HepG2 (cell line): ENCODE data around the gene MYOM1. TPM values are rescaled to one million over a fixed set of nuclear protein-coding genes. Genes with fewer than 3 reads are reported as not detected.

Source experiments
- ATAC-seq: fragments of 200-7000 bp; cut with Tn5 transposase; 3 replicates; pipeline ENCODE4 v1.9.1; 2020; ENCODE audit warnings: mild to moderate bottlenecking, moderate library complexity
- BruUV-seq: library from RNA; stranded (reverse); fragments of 400-500 nt; replicated peaks from 2 replicates; lab custom pipeline; 2021; lab: Mats Ljungman, UMichigan
- CTCF ChIA-PET: fragments of 300-600 bp; formaldehyde crosslinking; extraction: SDS; loops from one replicate; lab custom pipeline; 2021; ENCODE audit warnings: low total read pairs, inconsistent platforms, low intra/inter-chr PET ratio; lab: Yijun Ruan, JAX
- POLR2A ChIA-PET: fragments of 350-600 bp; sonication (Branson Sonifier 250); formaldehyde crosslinking; loops from one replicate; lab custom pipeline; 2020; ENCODE audit warnings: antibody characterized with exemption, inconsistent platforms; lab: Yijun Ruan, JAX
- DNase-seq: peaks from one replicate; pipeline ENCODE4 v3.0.0-alpha.2; 2015; ENCODE audit warnings: low spot score
- FAIRE-seq: peaks from 3 replicates; lab custom pipeline; 2011; peaks lifted over from hg19 to GRCh38; lab: Jason Lieb, UNC
- H2AFZ ChIP-seq: one replicate; pipeline ENCODE4 v1.6.1; 2011; ENCODE audit warnings: low read length, inconsistent platforms
- H3K27ac ChIP-seq: fragments of 300-600 bp; 3 replicates; pipeline ENCODE4 v1.8.0; 2011; ENCODE audit warnings: mixed run types, mild to moderate bottlenecking, mixed read lengths, low read length, inconsistent platforms; ENCODE audit not compliant: insufficient read depth; ENCODE audit errors: extremely low read length
- H3K27me3 ChIP-seq, 2 experiments: fragments of 200-600 bp in 1 of 2; 2 replicates in 1 of 2; 3 replicates in 1 of 2; pipeline versions ENCODE4 v1.6.0 to v1.8.0; 2011; ENCODE audit warnings: low read length in 2 of 2, mild to moderate bottlenecking in 2 of 2, moderate library complexity in 2 of 2, inconsistent platforms in 1 of 2; ENCODE audit not compliant: insufficient read depth in 2 of 2, control insufficient read depth in 1 of 2
- H3K36me3 ChIP-seq, 2 experiments: fragments of 200-600 bp in 1 of 2; replicated peaks in 1 of 2; 2 replicates in 1 of 2; 3 replicates in 1 of 2; pipeline versions ENCODE4 v1.5.1 to v1.8.0; 2011; ENCODE audit warnings: low read length in 2 of 2, inconsistent platforms in 1 of 2; ENCODE audit not compliant: insufficient read depth in 2 of 2, control insufficient read depth in 1 of 2
- H3K4me1 ChIP-seq: 2 replicates; pipeline ENCODE4 v1.5.1; 2012; ENCODE audit warnings: low read length, inconsistent platforms; ENCODE audit not compliant: insufficient read depth
- H3K4me2 ChIP-seq: 2 replicates; pipeline ENCODE4 v1.6.0; 2011; ENCODE audit warnings: low read depth, low read length, inconsistent platforms
- H3K4me3 ChIP-seq, 3 experiments: fragments of 200-600 bp in 1 of 3; sonication (generic), shearing (Covaris generic) in 1 of 3; replicated peaks in 1 of 3; 2 replicates each; pipeline ENCODE4 v1.5.1; 2011 to 2016; ENCODE audit warnings: low read length in 3 of 3, inconsistent platforms in 2 of 3, low read depth in 2 of 3, mild to moderate bottlenecking in 2 of 3, control low read depth in 1 of 3, mixed read lengths in 1 of 3; ENCODE audit not compliant: insufficient read depth in 1 of 3
- H3K79me2 ChIP-seq: one replicate; pipeline ENCODE4 v1.6.1; 2011; ENCODE audit warnings: low read length, inconsistent platforms; ENCODE audit not compliant: insufficient read depth
- H3K9ac ChIP-seq: 2 replicates; pipeline ENCODE4 v1.6.0; 2011; ENCODE audit warnings: mild to moderate bottlenecking, low read depth, low read length, inconsistent platforms; ENCODE audit not compliant: insufficient read depth
- H3K9me3 ChIP-seq: 2 replicates; pipeline ENCODE4 v1.5.1; 2012; ENCODE audit warnings: mild to moderate bottlenecking, low read length
- H4K20me1 ChIP-seq: 2 replicates; pipeline ENCODE4 v1.6.0; 2011; ENCODE audit warnings: inconsistent platforms, mild to moderate bottlenecking, low read length, moderate library complexity; ENCODE audit not compliant: insufficient read depth
- ASH2L ChIP-seq: fragments of 300-600, 200-600 bp; sonication (generic); IDR thresholded peaks from 2 replicates; pipeline ENCODE4 v1.7.0; 2017; ENCODE audit warnings: low read depth, mild to moderate bottlenecking, moderate library complexity, mixed read lengths, low read length; ENCODE audit not compliant: insufficient read length
- FOXC1 ChIP-seq: sonication (generic); formaldehyde crosslinking; IDR thresholded peaks from 2 replicates; pipeline ENCODE4 v1.8.0; 2022; ENCODE audit warnings: mild to moderate bottlenecking, missing genetic modification reagents, borderline replicate concordance
- KLF11 ChIP-seq: IDR thresholded peaks from 2 replicates; pipeline ENCODE4 v1.6.1; 2016; ENCODE audit warnings: missing compliant biosample characterization
- NFE2 ChIP-seq: sonication (generic); formaldehyde crosslinking; IDR thresholded peaks from 2 replicates; pipeline ENCODE4 v1.4.0; 2020; ENCODE audit warnings: missing genetic modification reagents
- PHF8 ChIP-seq: sonication (generic); formaldehyde crosslinking; IDR thresholded peaks from 2 replicates; pipeline ENCODE4 v1.5.0; 2020; ENCODE audit warnings: missing genetic modification reagents
- RCOR2 ChIP-seq: IDR thresholded peaks from 2 replicates; pipeline ENCODE4 v1.6.1; 2016; ENCODE audit warnings: missing biosample characterization, missing genetic modification reagents
- RORA ChIP-seq: sonication (generic); formaldehyde crosslinking; IDR thresholded peaks from 2 replicates; pipeline ENCODE4 v1.5.0; 2020; ENCODE audit warnings: mild to moderate bottlenecking, missing genetic modification reagents, moderate library complexity
- SOX13 ChIP-seq, 3 experiments: fragments of 450-650 bp in 1 of 3; sonication (generic) in 1 of 3; formaldehyde crosslinking in 1 of 3; IDR thresholded peaks in 2 of 3; conservative IDR thresholded peaks in 1 of 3; 2 replicates each; pipeline versions ENCODE4 v1.5.0 to v1.6.1; 2016 to 2020; ENCODE audit warnings: antibody characterized with exemption in 1 of 3, mild to moderate bottlenecking in 1 of 3, missing compliant biosample characterization in 1 of 3, missing genetic modification reagents in 1 of 3, moderate library complexity in 1 of 3
- SOX5 ChIP-seq: IDR thresholded peaks from 2 replicates; pipeline ENCODE4 v1.6.1; 2016; ENCODE audit warnings: borderline replicate concordance
- ZNF225 ChIP-seq: sonication (generic); formaldehyde crosslinking; IDR thresholded peaks from 2 replicates; pipeline ENCODE4 v1.4.0; 2020; ENCODE audit warnings: mild to moderate bottlenecking, missing genetic modification reagents
- ZNF619 ChIP-seq: sonication (generic); formaldehyde crosslinking; IDR thresholded peaks from 2 replicates; pipeline ENCODE4 v1.4.0; 2020; ENCODE audit warnings: mild to moderate bottlenecking, missing genetic modification reagents
- WGBS: methylation state at CpG from one replicate; pipeline ENCODE4 v1.1.6; 2017; ENCODE audit warnings: low lambda C conversion rate; 5-methylcytosine and 5-hydroxymethylcytosine counted together
- in situ Hi-C: cut with HindIII; loops from 2 replicates; pipeline ENCODE4 v1.10.0; 2017; ENCODE audit warnings: low pct_unique_long_range_greater_than_20kb; ENCODE audit not compliant: extremely low pct_ligation_motif_present
- intact Hi-C: fragments of 100-400 bp; cut with micrococcal nuclease; formaldehyde crosslinking; loops from one replicate; pipeline ENCODE4 v1.10.0; 2022; ENCODE audit not compliant: unreplicated experiment
- polyA plus RNA-seq, 8 experiments: library from polyadenylated mRNA; depleted of rRNA in 3 of 8; stranded (reverse) in 7 of 8; unstranded in 1 of 8; fragments of >200 nt; fragmentation: Illumina TruSeq in 4 of 8; extraction: Trizol in 4 of 8; gene quantifications; 2 replicates each; pipeline versions ENCODE4 v1.2.1 to v1.2.3, GENCODE V29; 2011 to 2016; ENCODE audit warnings: low read depth in 4 of 8, missing spikeins in 1 of 8, mixed read lengths in 1 of 8; ENCODE audit not compliant: insufficient read depth in 1 of 8
- total RNA-seq, 5 experiments: library from RNA; depleted of rRNA; stranded (reverse); fragments of >200 nt; fragmentation: Illumina TruSeq; extraction: Trizol; gene quantifications; 2 replicates each; pipeline ENCODE4 v1.2.3, GENCODE V29; 2016; ENCODE audit warnings: low read depth in 1 of 5
- TF ChIP-seq, protein P1 (sequence below): sonication (generic); formaldehyde crosslinking; IDR thresholded peaks from 2 replicates; pipeline ENCODE4 v1.5.1; 2020; ENCODE audit warnings: mild to moderate bottlenecking, missing genetic modification reagents, borderline replicate concordance
- TF ChIP-seq, protein P2 (sequence below): sonication (generic); formaldehyde crosslinking; IDR thresholded peaks from 2 replicates; pipeline ENCODE4 v1.8.1; 2023; ENCODE audit warnings: mild to moderate bottlenecking, inconsistent platforms, moderate library complexity, missing genetic modification reagents, borderline replicate concordance
- TF ChIP-seq, protein P3 (sequence below): sonication (generic); formaldehyde crosslinking; IDR thresholded peaks from 2 replicates; pipeline ENCODE4 v1.4.0; 2020; ENCODE audit warnings: missing genetic modification reagents

Gene MYOM1
- total and polyA plus RNA-seq, 2 of the 13 experiments (the other 11 are each of a cell fraction or from before 2014, with no cell fraction given), result 0.46 to 0.98 TPM

DNA sequence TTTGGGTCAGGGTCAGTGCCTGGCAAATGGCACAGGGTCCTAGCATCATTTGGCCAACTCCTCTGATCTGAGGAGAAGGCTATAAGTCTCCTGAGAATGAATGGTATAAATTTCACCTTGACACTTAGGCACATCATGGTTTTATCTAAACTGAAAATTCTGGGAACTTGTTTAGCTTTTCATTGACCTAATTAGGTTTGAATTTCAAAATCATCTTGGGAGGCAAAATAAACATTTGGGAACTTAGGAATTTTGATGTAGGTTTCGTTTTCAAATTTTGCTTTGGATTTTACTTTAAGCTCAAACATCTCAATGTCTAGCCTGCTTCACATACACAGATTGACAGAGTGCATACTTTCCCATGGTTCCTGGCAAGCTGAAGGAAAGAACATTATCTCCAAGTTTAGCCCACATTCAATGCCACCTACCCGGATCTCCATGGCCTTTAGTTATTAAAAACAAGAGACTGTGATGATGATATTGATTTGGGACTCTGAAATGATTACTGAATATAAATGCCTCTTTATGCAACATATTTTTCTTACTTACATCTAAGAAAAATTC lies 44.5 kb downstream of the MYOM1 start (continued):
- TF ChIP-seq ZNF619 (no peak), RORA (no peak)

DNA sequence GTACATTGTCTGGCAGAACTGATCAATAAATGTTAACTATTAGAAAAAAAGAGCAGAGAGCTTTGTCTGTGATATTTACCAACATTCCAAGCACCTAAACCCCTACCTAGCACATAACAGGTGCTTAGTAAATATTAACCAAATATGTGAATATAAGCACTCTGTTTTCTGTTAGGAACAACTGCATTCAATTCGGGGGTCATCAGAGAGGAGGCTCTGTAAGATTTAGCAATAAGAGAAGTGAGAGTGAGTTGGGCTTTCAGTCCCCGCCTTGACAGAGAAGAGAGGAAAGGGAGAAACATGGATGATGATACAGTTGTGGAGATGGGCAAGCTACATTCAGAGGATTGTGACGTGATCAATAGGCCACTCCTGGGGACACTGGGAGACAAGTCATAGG lies 47.7 kb downstream of the MYOM1 start:
- in situ Hi-C loops (no loop called here), intact Hi-C loops (no loop called here)
- ATAC-seq (no peak; the same call in 2 of the 3 replicates), DNase-seq (no peak), FAIRE-seq (no peak)
- H3K4me3 ChIP-seq, result no peak overlapping the region
- H3K9ac ChIP-seq, result no peak overlapping the region
- ChIA-PET POLR2A (no interaction called here), CTCF (no interaction called here)
- H3K36me3 ChIP-seq, result no peaks in the 10 kb centered on the region
- no peak overlapping the region for H3K4me2 ChIP-seq
- no peaks in the 10 kb centered on the region for H4K20me1 ChIP-seq
- no peaks in the 10 kb centered on the region for H3K9me3 ChIP-seq
- BruUV-seq, result no TSS peak
- no peaks in the 10 kb centered on the region for H3K79me2 ChIP-seq
- 59% methylated on average over 3 of the region's 3 CpGs for WGBS
- H3K27me3 ChIP-seq, result no peaks in the 10 kb centered on the region
- no peak overlapping the region for H2AFZ ChIP-seq
- H3K4me1 ChIP-seq, result peaks cover 30% of the 10 kb centered on the region
- no peak overlapping the region for H3K27ac ChIP-seq
- TF ChIP-seq, protein P1, sequence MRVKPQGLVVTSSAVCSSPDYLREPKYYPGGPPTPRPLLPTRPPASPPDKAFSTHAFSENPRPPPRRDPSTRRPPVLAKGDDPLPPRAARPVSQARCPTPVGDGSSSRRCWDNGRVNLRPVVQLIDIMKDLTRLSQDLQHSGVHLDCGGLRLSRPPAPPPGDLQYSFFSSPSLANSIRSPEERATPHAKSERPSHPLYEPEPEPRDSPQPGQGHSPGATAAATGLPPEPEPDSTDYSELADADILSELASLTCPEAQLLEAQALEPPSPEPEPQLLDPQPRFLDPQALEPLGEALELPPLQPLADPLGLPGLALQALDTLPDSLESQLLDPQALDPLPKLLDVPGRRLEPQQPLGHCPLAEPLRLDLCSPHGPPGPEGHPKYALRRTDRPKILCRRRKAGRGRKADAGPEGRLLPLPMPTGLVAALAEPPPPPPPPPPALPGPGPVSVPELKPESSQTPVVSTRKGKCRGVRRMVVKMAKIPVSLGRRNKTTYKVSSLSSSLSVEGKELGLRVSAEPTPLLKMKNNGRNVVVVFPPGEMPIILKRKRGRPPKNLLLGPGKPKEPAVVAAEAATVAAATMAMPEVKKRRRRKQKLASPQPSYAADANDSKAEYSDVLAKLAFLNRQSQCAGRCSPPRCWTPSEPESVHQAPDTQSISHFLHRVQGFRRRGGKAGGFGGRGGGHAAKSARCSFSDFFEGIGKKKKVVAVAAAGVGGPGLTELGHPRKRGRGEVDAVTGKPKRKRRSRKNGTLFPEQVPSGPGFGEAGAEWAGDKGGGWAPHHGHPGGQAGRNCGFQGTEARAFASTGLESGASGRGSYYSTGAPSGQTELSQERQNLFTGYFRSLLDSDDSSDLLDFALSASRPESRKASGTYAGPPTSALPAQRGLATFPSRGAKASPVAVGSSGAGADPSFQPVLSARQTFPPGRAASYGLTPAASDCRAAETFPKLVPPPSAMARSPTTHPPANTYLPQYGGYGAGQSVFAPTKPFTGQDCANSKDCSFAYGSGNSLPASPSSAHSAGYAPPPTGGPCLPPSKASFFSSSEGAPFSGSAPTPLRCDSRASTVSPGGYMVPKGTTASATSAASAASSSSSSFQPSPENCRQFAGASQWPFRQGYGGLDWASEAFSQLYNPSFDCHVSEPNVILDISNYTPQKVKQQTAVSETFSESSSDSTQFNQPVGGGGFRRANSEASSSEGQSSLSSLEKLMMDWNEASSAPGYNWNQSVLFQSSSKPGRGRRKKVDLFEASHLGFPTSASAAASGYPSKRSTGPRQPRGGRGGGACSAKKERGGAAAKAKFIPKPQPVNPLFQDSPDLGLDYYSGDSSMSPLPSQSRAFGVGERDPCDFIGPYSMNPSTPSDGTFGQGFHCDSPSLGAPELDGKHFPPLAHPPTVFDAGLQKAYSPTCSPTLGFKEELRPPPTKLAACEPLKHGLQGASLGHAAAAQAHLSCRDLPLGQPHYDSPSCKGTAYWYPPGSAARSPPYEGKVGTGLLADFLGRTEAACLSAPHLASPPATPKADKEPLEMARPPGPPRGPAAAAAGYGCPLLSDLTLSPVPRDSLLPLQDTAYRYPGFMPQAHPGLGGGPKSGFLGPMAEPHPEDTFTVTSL (CRISPR knock-in tag), result 0 out of 2 replicates have a peak, but pooled peaks have one; percentile 27
- no peak for TF ChIP-seq SOX13 (IDR thresholded peaks at IDR 0.05)
- peak in 1 of 2 experiments; percentile 52; a peak in 1 of 4 replicates for TF ChIP-seq SOX13 (CRISPR knock-in tag; conservative IDR thresholded peaks at IDR 0.05 in 1 of 2, IDR thresholded peaks at IDR 0.05 in 1 of 2)
- no peak for TF ChIP-seq KLF11 (CRISPR knock-in tag)
- TF ChIP-seq, protein P2, sequence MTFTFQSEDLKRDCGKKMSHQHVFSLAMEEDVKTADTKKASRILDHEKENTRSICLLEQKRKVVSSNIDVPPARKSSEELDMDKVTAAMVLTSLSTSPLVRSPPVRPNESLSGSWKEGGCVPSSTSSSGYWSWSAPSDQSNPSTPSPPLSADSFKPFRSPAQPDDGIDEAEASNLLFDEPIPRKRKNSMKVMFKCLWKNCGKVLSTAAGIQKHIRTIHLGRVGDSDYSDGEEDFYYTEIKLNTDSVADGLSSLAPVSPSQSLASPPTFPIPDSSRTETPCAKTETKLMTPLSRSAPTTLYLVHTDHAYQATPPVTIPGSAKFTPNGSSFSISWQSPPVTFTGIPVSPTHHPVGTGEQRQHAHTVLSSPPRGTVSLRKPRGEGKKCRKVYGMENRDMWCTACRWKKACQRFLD (CRISPR knock-in tag), result no peak
- peak; percentile 23; the same call in 1 of the 2 replicates for TF ChIP-seq SOX5 (CRISPR knock-in tag)
- no peak for TF ChIP-seq NFE2
- no peak for TF ChIP-seq ASH2L
- TF ChIP-seq, protein P3, sequence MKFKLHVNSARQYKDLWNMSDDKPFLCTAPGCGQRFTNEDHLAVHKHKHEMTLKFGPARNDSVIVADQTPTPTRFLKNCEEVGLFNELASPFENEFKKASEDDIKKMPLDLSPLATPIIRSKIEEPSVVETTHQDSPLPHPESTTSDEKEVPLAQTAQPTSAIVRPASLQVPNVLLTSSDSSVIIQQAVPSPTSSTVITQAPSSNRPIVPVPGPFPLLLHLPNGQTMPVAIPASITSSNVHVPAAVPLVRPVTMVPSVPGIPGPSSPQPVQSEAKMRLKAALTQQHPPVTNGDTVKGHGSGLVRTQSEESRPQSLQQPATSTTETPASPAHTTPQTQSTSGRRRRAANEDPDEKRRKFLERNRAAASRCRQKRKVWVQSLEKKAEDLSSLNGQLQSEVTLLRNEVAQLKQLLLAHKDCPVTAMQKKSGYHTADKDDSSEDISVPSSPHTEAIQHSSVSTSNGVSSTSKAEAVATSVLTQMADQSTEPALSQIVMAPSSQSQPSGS (CRISPR knock-in tag), result no peak
- TF ChIP-seq FOXC1, result no peak
- TF ChIP-seq RCOR2 (CRISPR knock-in tag), result 0 out of 2 replicates have a peak, but pooled peaks have one; percentile 20
- no peak for TF ChIP-seq PHF8 (CRISPR knock-in tag)
- TF ChIP-seq ZNF225, result no peak
